K562 (cell line): ENCODE results near the gene C3. TPM values are rescaled to one million over a fixed set of nuclear protein-coding genes. Genes with fewer than 3 reads are reported as not detected.

Experiments
- ATAC-seq: fragments of 200-7000 bp; cut with Tn5 transposase; 3 replicates; pipeline ENCODE4 v1.9.1; 2020; ENCODE audit warnings: moderate library complexity
- BruUV-seq: library from RNA; stranded (reverse); fragments of 400-500 nt; replicated peaks from 2 replicates; lab custom pipeline; 2021; lab: Mats Ljungman, UMichigan
- CTCF ChIA-PET: fragments of 300-600 bp; formaldehyde crosslinking; extraction: SDS; loops from one replicate; lab custom pipeline; 2021; ENCODE audit warnings: low intra/inter-chr PET ratio; lab: Yijun Ruan, JAX
- POLR2A ChIA-PET: fragments of 300-600, 350-650 bp; sonication (Branson Sonifier 250); formaldehyde crosslinking; extraction: SDS; loops from one replicate; lab custom pipeline; 2021; ENCODE audit warnings: antibody characterized with exemption, inconsistent platforms; lab: Yijun Ruan, JAX
- DNase-seq, 4 experiments: peaks; one replicate each; pipeline versions ENCODE4 v3.0.0 to v3.0.0-alpha.2; 2011 to 2018; ENCODE audit warnings: low spot score in 3 of 4, mixed read lengths in 3 of 4; ENCODE audit errors: extremely low read depth in 1 of 4
- FAIRE-seq: peaks from 2 replicates; lab custom pipeline; 2011; peaks lifted over from hg19 to GRCh38; lab: Jason Lieb, UNC
- H2AFZ ChIP-seq: 2 replicates; pipeline ENCODE4 v1.6.0; 2011; ENCODE audit warnings: low read depth, low read length, control low read depth, inconsistent platforms
- H3K27ac ChIP-seq: fragments of 200-600 bp; 3 replicates; pipeline ENCODE4 v1.8.0; 2011; ENCODE audit warnings: low read depth, mild to moderate bottlenecking, control low read depth, inconsistent platforms, low read length, moderate library complexity, mixed read lengths; ENCODE audit errors: extremely low read depth
- H3K27me3 ChIP-seq, 2 experiments: fragments of 300-600 bp in 1 of 2; 2 replicates in 1 of 2; 3 replicates in 1 of 2; pipeline versions ENCODE4 v1.6.0 to v1.8.0; 2011; ENCODE audit warnings: inconsistent platforms in 2 of 2, low read length in 2 of 2, mild to moderate bottlenecking in 1 of 2, mixed read lengths in 1 of 2, moderate library complexity in 1 of 2; ENCODE audit not compliant: control insufficient read depth in 2 of 2, insufficient read depth in 2 of 2
- H3K36me3 ChIP-seq: fragments of 300-600 bp; 3 replicates; pipeline ENCODE4 v1.8.0; 2011; ENCODE audit warnings: mild to moderate bottlenecking, low read length, inconsistent platforms; ENCODE audit not compliant: control insufficient read depth, insufficient read depth
- H3K4me1 ChIP-seq, 2 experiments: fragments of 200-600 bp in 1 of 2; replicated peaks in 1 of 2; 2 replicates in 1 of 2; 3 replicates in 1 of 2; pipeline versions ENCODE4 v1.5.1 to v1.8.0; 2011; ENCODE audit warnings: inconsistent platforms in 2 of 2, low read length in 2 of 2, mild to moderate bottlenecking in 1 of 2, mixed read lengths in 1 of 2, moderate library complexity in 1 of 2; ENCODE audit not compliant: control insufficient read depth in 2 of 2, insufficient read depth in 2 of 2
- H3K4me2 ChIP-seq: 2 replicates; pipeline ENCODE4 v1.6.1; 2011; ENCODE audit warnings: low read length, control low read depth, inconsistent platforms, mixed read lengths; ENCODE audit not compliant: insufficient read depth
- H3K4me3 ChIP-seq: fragments of 200-600 bp; sonication (generic), shearing (Covaris generic); 2 replicates; pipeline ENCODE4 v1.5.1; 2016; ENCODE audit warnings: control low read depth, inconsistent platforms
- H3K79me2 ChIP-seq: fragments of 200-600 bp; 3 replicates; pipeline ENCODE4 v1.8.0; 2011; ENCODE audit warnings: low read length, inconsistent platforms; ENCODE audit not compliant: control insufficient read depth, insufficient read depth
- H3K9ac ChIP-seq, 2 experiments: 2 replicates each; pipeline versions ENCODE4 v1.6.0 to v1.6.1; 2011; ENCODE audit warnings: low read depth in 2 of 2, low read length in 2 of 2, control low read depth in 1 of 2, inconsistent platforms in 1 of 2, mild to moderate bottlenecking in 1 of 2, mixed read lengths in 1 of 2; ENCODE audit not compliant: insufficient read depth in 1 of 2
- H3K9me1 ChIP-seq: one replicate; pipeline ENCODE4 v1.6.0; 2011; ENCODE audit warnings: inconsistent platforms, mild to moderate bottlenecking, low read length, moderate library complexity; ENCODE audit not compliant: control insufficient read depth, insufficient read depth
- H3K9me3 ChIP-seq: replicated peaks from 2 replicates; pipeline ENCODE4 v1.5.1; 2011; ENCODE audit warnings: low read depth, low read length, inconsistent platforms; ENCODE audit not compliant: control insufficient read depth, insufficient read depth
- H4K20me1 ChIP-seq: replicated peaks from 2 replicates; pipeline ENCODE4 v1.6.1; 2011; ENCODE audit warnings: low read length, inconsistent platforms, mixed read lengths; ENCODE audit not compliant: control insufficient read depth, insufficient read depth
- CLOCK ChIP-seq: fragments of 250-450 bp; sonication (Bioruptor Pico); IDR thresholded peaks from 2 replicates; pipeline ENCODE4 v1.4.0; 2020; ENCODE audit warnings: mild to moderate bottlenecking, moderate library complexity, borderline replicate concordance
- E2F5 ChIP-seq: sonication (generic); formaldehyde crosslinking; IDR thresholded peaks from 2 replicates; pipeline ENCODE4 v1.8.0; 2022; ENCODE audit warnings: mild to moderate bottlenecking, missing genetic modification reagents
- ELF2 ChIP-seq: fragments of 250-450 bp; sonication (Bioruptor Pico); IDR thresholded peaks from 2 replicates; pipeline ENCODE4 v1.5.0; 2021; ENCODE audit warnings: mild to moderate bottlenecking
- ELF4 ChIP-seq: fragments of 450-650 bp; formaldehyde crosslinking; IDR thresholded peaks from 2 replicates; pipeline ENCODE4 v1.4.0; 2022; ENCODE audit warnings: missing genetic modification characterization
- ETV5 ChIP-seq: sonication (generic); formaldehyde crosslinking; IDR thresholded peaks from 2 replicates; pipeline ENCODE4 v1.4.0; 2020; ENCODE audit warnings: low read depth, mild to moderate bottlenecking, missing genetic modification reagents
- MXD1 ChIP-seq: fragments of 250-450 bp; sonication (Bioruptor Pico); IDR thresholded peaks from 2 replicates; pipeline ENCODE4 v1.8.0; 2021; ENCODE audit warnings: borderline replicate concordance, mild to moderate bottlenecking, moderate library complexity; ENCODE audit not compliant: poor library complexity, severe bottlenecking
- MYC ChIP-seq, 2 experiments: fragments of 250-450 bp in 1 of 2; sonication (Bioruptor Pico) in 1 of 2; IDR thresholded peaks; 2 replicates each; pipeline versions ENCODE4 v1.5.1 to v1.6.1; 2012 to 2021; ENCODE audit warnings: low read depth in 2 of 2, borderline replicate concordance in 1 of 2, improper control_type of control experiment in 1 of 2, low read length in 1 of 2, mild to moderate bottlenecking in 1 of 2, moderate library complexity in 1 of 2
- PCBP2 ChIP-seq: fragments of 200-400 bp; formaldehyde crosslinking; IDR thresholded peaks from 2 replicates; pipeline ENCODE4 v1.6.1; 2018; ENCODE audit warnings: low read length, low read depth, mild to moderate bottlenecking, moderate library complexity; ENCODE audit not compliant: poor library complexity, severe bottlenecking
- POLR2AphosphoS5 ChIP-seq: IDR thresholded peaks from 2 replicates; pipeline ENCODE4 v1.6.1; 2011; ENCODE audit warnings: mild to moderate bottlenecking, low read depth, low read length, moderate library complexity; ENCODE audit not compliant: control insufficient read depth, insufficient read depth
- POLR3A ChIP-seq: IDR thresholded peaks from 2 replicates; pipeline ENCODE4 v1.6.1; 2011; ENCODE audit warnings: borderline replicate concordance, mild to moderate bottlenecking, moderate library complexity; ENCODE audit not compliant: insufficient read length, insufficient read depth; ENCODE audit errors: extremely low read depth
- RBM17 ChIP-seq: fragments of 200-400 bp; formaldehyde crosslinking; IDR thresholded peaks from 2 replicates; pipeline ENCODE4 v1.6.1; 2017; ENCODE audit warnings: low read depth, mild to moderate bottlenecking, low read length, borderline replicate concordance
- SAFB2 ChIP-seq: fragments of 200-400 bp; formaldehyde crosslinking; IDR thresholded peaks from 2 replicates; pipeline ENCODE4 v1.6.1; 2018; ENCODE audit warnings: borderline replicate concordance, low read length, low read depth, moderate library complexity; ENCODE audit not compliant: severe bottlenecking
- SNIP1 ChIP-seq: fragments of 450-650 bp; IDR thresholded peaks from 2 replicates; pipeline ENCODE4 v1.7.1; 2017; ENCODE audit warnings: low read depth, mild to moderate bottlenecking
- USF2 ChIP-seq: sonication (generic); formaldehyde crosslinking; IDR thresholded peaks from 2 replicates; pipeline ENCODE4 v1.5.0; 2020; ENCODE audit warnings: missing genetic modification reagents
- ZKSCAN3 ChIP-seq: fragments of 250-450 bp; sonication (Bioruptor Pico); IDR thresholded peaks from 2 replicates; pipeline ENCODE4 v1.4.0; 2020
- ZNF551 ChIP-seq: fragments of 250-450 bp; sonication (Bioruptor Pico); IDR thresholded peaks from 2 replicates; pipeline ENCODE4 v1.5.0; 2021; ENCODE audit warnings: mild to moderate bottlenecking, moderate library complexity
- WGBS: fragments of 100-300 bp; shearing (Covaris generic); methylation state at CpG from one replicate; pipeline ENCODE4 v1.1.6; 2016; ENCODE audit warnings: low coverage, mixed read lengths; ENCODE audit not compliant: insufficient coverage; ENCODE audit errors: missing lambda C conversion rate; 5-methylcytosine and 5-hydroxymethylcytosine counted together
- in situ Hi-C: fragments of 300-500 bp; cut with MboI; formaldehyde crosslinking; loops from 4 replicates; pipeline ENCODE4 v1.15.0; 2018; ENCODE audit warnings: inconsistent platforms, mixed read lengths
- intact Hi-C: fragments of 100-400 bp; cut with micrococcal nuclease; formaldehyde crosslinking; loops from 2 replicates; pipeline ENCODE4 v1.14.2; 2022
- polyA plus RNA-seq, 8 experiments: library from polyadenylated mRNA; depleted of rRNA in 4 of 8; stranded (reverse) in 5 of 8; unstranded in 3 of 8; fragments of >200 nt; fragmentation: Nextera tagmentation in 2 of 8; fragmentation: Illumina TruSeq in 1 of 8; extraction: Ambion mirVana in 2 of 8; extraction: Trizol in 1 of 8; gene quantifications; 2 replicates each; pipeline versions ENCODE4 v1.2.1 to v1.2.3, GENCODE V29; 2011 to 2014; ENCODE audit warnings: inconsistent platforms in 1 of 8, missing spikeins in 1 of 8
- total RNA-seq, 7 experiments: library from RNA; depleted of rRNA in 6 of 7; stranded (reverse); fragments of >200 nt in 6 of 7; fragmentation: Illumina TruSeq in 2 of 7; extraction: Trizol in 2 of 7; gene quantifications; 2 replicates each; pipeline versions ENCODE4 v1.2.1 to v1.2.3, GENCODE V29; 2011 to 2021; ENCODE audit warnings: low replicate concordance in 1 of 7

The C3 gene
- total and polyA plus RNA-seq, 9 of the 15 experiments (the other 6 are each of a cell fraction or from before 2014, with no cell fraction given) = 0.59 to 10.6 (median 2.2) TPM

GRCh38 chr19:6743714-6744380 lies 23.4 kb upstream of the C3 start:
- ATAC-seq = no peak
- in situ Hi-C loops = no loop called here
- Histone ChIP-seq H3K9ac (0 out of 4 replicates have a peak overlapping the region, but pooled peaks of 1 of the 2 experiments have one; percentile 75), H3K36me3 (peaks cover 76% of the 10 kb centered on the region; the same call in 2 of the 3 replicates), H3K79me2 (peaks cover 25% of the 10 kb centered on the region), H3K27ac (no peak overlapping the region), H2AFZ (no peak overlapping the region), H3K27me3 (no peaks in the 10 kb centered on the region), H3K4me2 (no peak overlapping the region), H3K4me3 (no peak overlapping the region), H3K4me1 (peaks cover 10 to 46% of the 10 kb centered on the region in 2 experiments), H3K9me1 (no peaks in the 10 kb centered on the region), H4K20me1 (no peaks in the 10 kb centered on the region; the same call in 1 of the 2 replicates), H3K9me3 (no peaks in the 10 kb centered on the region)
- CTCF ChIA-PET = no interaction called here
- DNase-seq = no peak
- no TSS peak for BruUV-seq
- FAIRE-seq = no peak
- intact Hi-C loops = no loop called here
- POLR2A ChIA-PET = interaction anchor here (0.7 to 1.9 kb wide), 3 partner anchors 10 to 119 kb away, joined by 3 to 11 read pairs (median 3); no protein-coding TSS in a partner anchor
- 89% methylated on average over 13 of the region's 15 CpGs for WGBS
- no peak for TF ChIP-seq POLR2AphosphoS5
- TF ChIP-seq ZKSCAN3 (CRISPR knock-in tag) = no peak
- no peak for TF ChIP-seq ETV5 (CRISPR knock-in tag)
- TF ChIP-seq SNIP1 = no peak
- no peak for TF ChIP-seq SAFB2
- TF ChIP-seq USF2 (CRISPR knock-in tag) = no peak
- no peak for TF ChIP-seq ZNF551
- TF ChIP-seq RBM17 = no peak
- no peak for TF ChIP-seq MYC (IDR thresholded peaks at IDR 0.05; ENCODE audit: low read depth, low read length)
- no peak for TF ChIP-seq MYC (CRISPR knock-in tag; IDR thresholded peaks at IDR 0.05; ENCODE audit: borderline replicate concordance, low read depth)
- TF ChIP-seq ELF4 = no peak
- TF ChIP-seq POLR3A = no peak
- no peak for TF ChIP-seq MXD1 (CRISPR knock-in tag)
- no peak for TF ChIP-seq E2F5 (CRISPR knock-in tag)
- no peak for TF ChIP-seq ELF2
- TF ChIP-seq PCBP2 = no peak
- TF ChIP-seq CLOCK (CRISPR knock-in tag) = no peak
